HK-2 (cell line): Measurements from ENCODE around the gene ZNF618.

Experiments used
- DNase-seq: peaks from one replicate; pipeline ENCODE4 v3.0.0-alpha.2; 2018; ENCODE audit not compliant: unreplicated experiment

ZNF618 gene

DNA sequence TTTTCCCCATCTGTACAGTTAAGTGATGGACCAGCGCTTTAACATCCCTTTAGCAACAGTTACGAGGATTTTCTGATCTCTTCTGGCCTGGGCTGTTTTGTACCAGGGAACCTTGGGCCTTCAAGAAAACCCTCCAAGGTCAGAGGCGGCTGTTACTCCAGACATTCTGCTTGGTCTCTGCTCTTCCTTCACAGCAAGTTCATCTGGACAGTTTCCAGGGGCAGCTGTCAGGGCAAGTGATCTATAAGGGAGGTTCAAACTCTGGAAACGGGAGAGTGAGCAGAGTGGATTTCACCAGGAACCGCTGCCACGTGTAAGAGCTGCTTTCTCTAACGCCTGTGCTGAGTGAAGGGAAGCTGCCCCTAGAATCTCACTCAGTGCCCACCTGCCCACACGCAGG is 36.7 kb downstream of the ZNF618 start:
- no peak for DNase-seq

- no peak for DNase-seq
Observed at GRCh38 chr9:113913426-113914195, 37.5 kb downstream of the ZNF618 start.

- DNase-seq: no peak
Observed at GRCh38 chr9:113914517-113914916, 38.4 kb downstream of the ZNF618 start.

GRCh38 chr9:113915817-113916434 is 39.8 kb downstream of the ZNF618 start:
- no peak for DNase-seq

DNA sequence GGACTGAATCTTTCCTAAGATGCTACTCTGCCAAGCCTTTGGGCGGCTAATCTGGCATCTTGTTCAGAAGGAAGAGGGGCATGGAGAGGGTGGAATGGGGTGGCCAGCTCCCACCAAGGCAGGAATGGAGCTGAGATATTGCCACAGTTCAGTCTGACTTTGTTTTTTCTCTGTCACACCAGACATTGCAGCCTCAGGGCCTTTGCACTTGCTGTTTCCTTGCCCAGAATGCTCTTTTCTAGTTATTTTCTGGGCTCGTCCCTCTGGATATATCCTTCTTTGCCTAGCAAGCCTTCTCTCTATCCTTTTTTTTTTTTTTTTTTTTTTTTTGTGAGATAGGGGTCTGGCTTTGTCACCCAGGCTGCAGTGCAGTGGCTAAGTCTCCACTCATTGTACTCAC is 40.8 kb downstream of the ZNF618 start:
- no peak for DNase-seq

DNA sequence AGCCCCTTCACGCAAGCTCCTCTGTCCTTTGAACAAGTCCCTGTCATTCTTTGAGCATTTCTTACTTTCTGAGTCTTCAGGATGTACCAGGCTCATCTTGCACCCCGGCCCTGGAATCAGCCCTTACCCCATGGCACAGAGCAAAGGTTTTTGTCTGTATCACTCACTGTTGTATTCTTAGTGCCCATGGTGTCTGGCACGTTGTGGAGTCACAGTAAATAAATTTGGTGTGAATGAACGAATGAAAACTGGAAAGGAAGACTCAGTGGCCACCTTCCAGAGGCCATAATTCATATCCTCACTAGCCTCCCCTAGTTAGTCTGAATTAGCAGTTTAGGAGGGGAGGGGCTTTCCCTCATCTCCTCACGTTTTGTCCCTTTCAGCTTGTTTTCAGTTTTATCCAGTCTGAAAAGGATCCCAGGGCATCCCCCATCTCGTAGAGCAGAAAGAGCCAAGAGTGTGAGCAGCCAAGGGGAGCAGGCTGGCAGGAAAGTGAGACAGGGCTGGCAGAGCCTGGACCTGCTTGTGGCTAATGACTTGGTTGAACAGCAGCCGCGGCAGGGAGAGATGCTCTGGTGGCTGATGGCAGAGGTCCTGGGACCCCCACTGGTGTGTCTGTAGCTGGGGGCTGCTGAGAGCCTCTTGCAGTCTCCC is 42.7 kb downstream of the ZNF618 start:
- DNase-seq: no peak

DNA sequence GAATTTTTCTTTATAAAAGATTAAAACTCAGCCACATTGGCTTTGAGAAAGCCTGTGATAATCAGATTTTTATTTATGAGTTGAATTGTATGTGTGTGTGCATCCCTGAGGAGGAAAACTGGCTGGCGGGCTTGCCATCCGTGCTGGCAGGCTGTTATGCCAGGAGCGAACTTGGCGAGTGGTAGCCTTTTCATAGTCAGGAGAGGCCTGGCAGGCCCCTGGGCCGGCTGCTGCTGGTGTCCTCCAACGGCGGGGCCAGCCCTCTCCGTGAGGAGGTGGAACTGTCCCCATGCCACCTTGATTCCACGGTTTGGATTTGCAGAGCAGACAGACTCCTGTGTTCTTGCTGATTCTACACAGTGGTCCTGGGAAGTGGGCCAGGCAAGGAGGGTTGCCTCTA is 43.3 kb downstream of the ZNF618 start:
- DNase-seq: no peak

GRCh38 chr9:113919871-113920270 is 43.8 kb downstream of the ZNF618 start:
- DNase-seq: no peak

DNA sequence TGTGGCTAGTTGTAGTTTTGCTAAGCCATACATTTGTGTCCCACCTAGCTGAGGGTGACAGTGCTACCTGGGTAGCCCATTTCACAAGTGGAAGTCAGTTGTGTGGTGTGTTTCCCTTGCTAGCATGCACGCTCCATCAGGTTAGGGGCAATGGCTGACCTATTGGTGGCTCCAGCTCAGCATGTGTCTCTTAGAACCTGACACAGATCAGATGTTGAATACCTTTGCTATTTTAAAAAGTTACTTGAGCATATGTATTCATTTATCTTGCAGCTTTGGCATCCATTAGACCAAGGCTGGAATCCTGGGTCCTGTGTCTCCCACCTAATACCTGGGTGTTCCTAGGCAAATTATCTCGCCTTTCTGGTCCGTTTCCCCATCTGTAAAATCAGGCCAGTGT is 44.8 kb downstream of the ZNF618 start:
- DNase-seq: no peak

DNA sequence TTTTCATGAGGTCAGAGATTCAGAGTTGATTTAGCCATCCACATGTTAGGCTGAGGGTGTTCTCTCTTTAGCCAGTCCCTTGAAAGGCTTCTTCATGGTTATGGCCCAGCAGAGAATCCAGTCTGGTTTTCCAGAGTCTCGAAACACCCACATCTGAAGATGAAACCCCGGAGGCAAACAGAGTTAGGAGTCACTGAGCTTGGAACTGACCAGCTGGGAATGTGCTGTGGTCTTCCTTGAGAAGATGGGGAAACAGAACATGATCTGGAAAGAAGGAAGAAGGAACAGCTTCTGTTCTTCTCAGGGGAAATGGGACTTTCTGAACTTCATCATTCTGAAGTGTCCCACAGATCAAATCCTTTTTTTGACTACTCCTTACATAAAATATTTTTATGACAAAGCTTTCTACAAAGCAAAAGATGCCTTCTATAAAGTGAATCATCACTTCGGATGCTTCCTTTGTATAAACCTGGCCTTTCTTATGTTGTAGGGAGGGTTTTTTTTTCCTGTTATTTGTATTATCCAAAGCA is 45.4 kb downstream of the ZNF618 start:
- no peak for DNase-seq

GRCh38 chr9:113922160-113922559 is 46.1 kb downstream of the ZNF618 start:
- no peak for DNase-seq

DNA sequence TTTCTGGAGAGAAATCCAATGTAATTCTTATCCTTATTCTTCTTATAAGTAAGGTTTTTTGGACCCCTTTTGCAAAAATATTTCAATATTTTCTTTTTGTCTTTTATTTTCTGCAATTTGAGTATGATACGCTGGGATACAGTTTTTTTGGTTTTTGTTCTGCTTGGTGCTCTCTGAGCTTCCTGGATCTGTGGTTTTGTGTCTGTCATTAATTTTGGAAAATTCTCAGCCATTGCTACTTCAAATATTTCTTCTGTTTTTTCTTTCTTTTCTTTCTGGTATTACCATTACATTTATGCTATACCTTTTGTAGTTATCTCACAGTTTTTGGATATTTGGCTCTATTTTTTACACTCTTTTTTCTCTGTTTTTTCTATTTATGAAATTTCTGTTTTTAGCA is 50.1 kb downstream of the ZNF618 start:
- no peak for DNase-seq

DNA sequence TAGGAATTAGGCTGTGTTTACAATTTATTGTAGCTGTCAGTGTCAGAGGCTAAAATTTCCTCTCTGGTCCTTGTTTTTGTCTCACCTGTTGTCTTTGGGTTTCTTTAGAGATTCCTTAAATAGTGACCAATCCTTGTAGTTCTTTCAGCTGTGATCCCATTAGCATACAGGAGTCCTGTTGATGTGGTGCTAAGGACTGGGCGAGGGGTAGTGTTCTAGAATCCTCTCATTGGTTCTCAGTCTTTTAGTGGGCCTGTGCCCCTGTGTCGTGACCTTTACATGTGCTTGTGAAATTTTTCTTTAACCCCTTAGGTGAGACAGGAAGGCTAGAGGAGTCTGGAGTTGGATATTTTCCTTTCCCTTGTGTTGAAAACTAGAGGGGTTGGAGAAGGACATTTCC is 51.2 kb downstream of the ZNF618 start:
- DNase-seq: no peak

- no peak for DNase-seq
Observed at GRCh38 chr9:113928269-113928668, 52.2 kb downstream of the ZNF618 start.

GRCh38 chr9:113929634-113930389 is 53.7 kb downstream of the ZNF618 start:
- DNase-seq: no peak

DNA sequence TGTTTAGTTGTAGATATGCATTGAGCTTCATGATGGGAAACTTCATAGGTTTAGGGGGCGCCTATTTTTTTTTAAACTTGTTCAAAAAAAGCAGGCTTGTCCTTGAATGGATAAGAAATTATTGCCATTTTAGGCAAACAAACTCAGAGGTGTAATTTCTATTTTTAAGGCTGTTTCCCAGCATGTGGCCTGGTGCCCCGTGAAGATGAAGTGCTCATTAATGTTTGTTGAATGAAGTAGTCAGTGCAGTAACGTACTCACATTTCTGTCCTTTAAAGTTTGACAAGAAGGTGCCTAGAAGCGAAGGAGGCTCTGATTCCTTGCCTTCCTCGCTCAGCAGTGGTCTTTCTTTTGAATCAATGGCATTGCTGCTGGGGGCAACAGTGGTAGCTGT is 54.3 kb downstream of the ZNF618 start:
- DNase-seq: no peak

- no peak for DNase-seq
Observed at GRCh38 chr9:113931140-113931539, 55.0 kb downstream of the ZNF618 start.

GRCh38 chr9:113931777-113932176 is 55.7 kb downstream of the ZNF618 start:
- no peak for DNase-seq

DNA sequence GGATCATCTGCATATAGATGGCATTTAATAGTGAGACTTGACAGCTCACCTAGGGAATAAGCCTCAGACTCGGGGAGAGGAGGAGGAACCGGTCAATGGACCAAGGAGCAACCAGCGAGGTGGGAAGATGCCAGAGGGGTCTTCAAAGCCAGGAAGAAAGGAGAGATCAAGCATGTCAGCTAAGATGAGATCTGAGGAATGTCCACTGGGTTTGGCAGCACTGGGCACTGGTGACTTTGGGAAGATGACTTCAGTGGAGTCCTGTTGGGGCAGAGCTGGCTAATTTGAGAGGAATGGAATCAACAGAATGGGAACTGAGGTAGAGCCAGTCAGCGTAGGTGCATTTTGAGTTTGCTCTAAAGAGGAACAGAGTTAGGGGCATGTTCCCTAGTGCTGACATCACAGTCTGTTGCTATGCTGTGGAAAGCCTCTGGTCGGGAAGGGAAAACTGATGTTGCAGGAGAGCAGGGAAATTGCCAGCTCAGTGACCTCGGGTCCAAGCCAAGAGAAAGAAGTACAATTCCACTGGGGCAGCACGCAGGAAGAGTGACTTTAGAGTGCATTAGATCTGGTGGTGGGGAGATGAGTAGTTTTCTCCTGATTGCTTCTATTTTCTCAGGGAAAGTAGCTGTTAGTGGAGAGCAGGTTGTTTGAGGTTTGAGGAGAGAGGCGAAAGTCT is 56.9 kb downstream of the ZNF618 start:
- no peak for DNase-seq

DNA sequence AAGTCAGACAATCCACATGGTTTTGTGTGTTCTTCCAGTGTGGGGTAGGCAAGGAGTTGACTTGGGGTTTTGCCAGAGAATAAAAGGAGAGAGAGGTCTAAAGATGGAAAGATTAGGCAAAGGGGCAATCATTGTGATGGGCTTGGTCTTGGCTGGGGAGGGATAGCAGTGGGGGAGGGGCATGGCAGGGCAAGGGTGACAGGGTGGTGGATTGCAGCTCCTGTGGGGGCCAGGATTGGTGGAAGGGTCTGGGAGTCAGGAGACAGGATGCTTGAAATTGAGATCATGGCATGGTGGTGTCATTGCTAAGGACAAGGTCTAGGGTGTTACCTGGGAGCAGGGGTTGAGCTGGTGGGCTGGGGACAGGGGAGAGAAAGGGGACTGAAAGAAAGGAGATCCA is 57.6 kb downstream of the ZNF618 start:
- no peak for DNase-seq

DNA sequence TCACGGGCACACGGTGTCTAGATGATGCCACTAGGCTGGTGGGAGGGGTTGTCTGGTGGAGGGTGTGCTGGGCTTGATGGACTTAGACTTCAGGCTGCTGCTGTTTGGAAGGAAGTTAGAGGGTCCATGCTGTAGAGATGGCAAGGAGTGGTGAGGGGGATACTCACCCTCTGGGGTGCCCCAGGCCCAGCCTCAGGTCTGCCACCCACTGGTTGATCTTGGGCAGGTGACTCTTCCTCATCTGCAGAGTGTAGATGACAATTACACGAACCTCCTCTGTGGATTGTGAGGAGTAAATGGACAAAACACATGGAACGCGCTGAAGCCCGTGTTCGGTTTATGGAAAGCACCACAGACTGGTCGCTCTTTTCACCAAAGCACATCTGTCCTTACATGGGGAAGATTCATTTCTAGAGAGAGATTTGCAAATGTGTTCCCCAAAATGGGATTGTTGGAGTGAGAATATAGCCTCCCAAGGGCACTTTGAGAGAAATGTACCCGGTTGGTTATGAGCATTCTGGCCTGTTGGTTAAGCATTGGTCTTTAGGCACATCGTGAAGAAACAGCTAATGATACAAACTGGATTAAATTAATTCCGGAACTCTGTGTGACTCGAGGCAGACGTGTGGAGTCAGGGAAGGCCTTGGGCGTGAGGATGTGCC is 58.2 kb downstream of the ZNF618 start:
- DNase-seq: no peak
